Fibroblast of the aortic adventitia (primary cell): Measurements from ENCODE around the gene B3GNT8. TPM values are rescaled to one million over a fixed set of nuclear protein-coding genes. Genes with fewer than 3 reads are reported as not detected.
"Not testable (repeated sequence)": the region's sequence is repeated elsewhere in the genome, so short reads cannot be mapped to it uniquely, and the experiment has no call there.

Experiments used
- DNase-seq: peaks from one replicate; pipeline ENCODE4 v3.0.0-alpha.2; 2010; ENCODE audit warnings: low read depth
- H3K4me3 ChIP-seq: 2 replicates; pipeline ENCODE4 v1.5.1; 2011; ENCODE audit warnings: low read depth, mild to moderate bottlenecking, control low read depth, low read length, moderate library complexity
- CTCF ChIP-seq: IDR thresholded peaks from 2 replicates; pipeline ENCODE4 v1.5.1; 2011; ENCODE audit warnings: mild to moderate bottlenecking, low read length, control low read depth, inconsistent platforms; ENCODE audit not compliant: insufficient read depth
- total RNA-seq: library from RNA; depleted of rRNA; stranded (reverse); fragments of >200 nt; gene quantifications from 2 replicates; pipeline ENCODE4 v1.2.3, GENCODE V29; 2012; ENCODE audit warnings: low replicate concordance

Gene B3GNT8
- total RNA-seq, 1 donor = 2.1 TPM

GRCh38 chr19:41391618-41392017 lies 35.6 kb downstream of the B3GNT8 start:
- DNase-seq = no peak
- no peak for TF ChIP-seq CTCF
- no peak overlapping the region for H3K4me3 ChIP-seq

GRCh38 chr19:41386442-41386841 lies 40.7 kb downstream of the B3GNT8 start:
- DNase-seq = no peak
- TF ChIP-seq CTCF = no peak
- H3K4me3 ChIP-seq = no peak overlapping the region

GRCh38 chr19:41384351-41384750 lies 42.8 kb downstream of the B3GNT8 start:
- no peak overlapping the region for H3K4me3 ChIP-seq
- TF ChIP-seq CTCF = no peak
- no peak for DNase-seq

- not testable (repeated sequence) for DNase-seq, H3K4me3 ChIP-seq
Observed at GRCh38 chr19:41381536-41381935, 45.6 kb downstream of the B3GNT8 start.

GRCh38 chr19:41377977-41378709 lies 49.0 kb downstream of the B3GNT8 start:
- no peak for DNase-seq
- H3K4me3 ChIP-seq = no peak overlapping the region

DNA sequence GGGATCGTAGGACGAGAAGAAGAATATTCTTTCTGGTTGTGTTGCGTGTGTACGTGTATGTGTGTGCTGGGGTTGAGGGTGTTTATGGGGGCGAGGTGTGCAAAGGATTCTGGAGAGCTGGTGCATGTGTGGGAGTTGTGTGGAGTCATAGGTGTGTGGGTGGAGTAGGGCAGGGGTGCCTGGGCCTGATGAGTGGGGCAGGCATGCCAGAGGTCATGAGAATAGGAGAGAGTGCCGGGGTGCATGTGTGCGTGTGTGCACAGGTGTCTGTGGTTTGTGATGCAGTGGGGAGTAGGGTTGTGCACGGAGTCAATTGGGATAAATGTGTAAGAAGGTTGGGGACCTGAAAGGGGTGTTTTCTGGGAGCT lies 50.2 kb downstream of the B3GNT8 start:
- H3K4me3 ChIP-seq = peak overlapping the region; percentile 66
- no peak for DNase-seq

More at GRCh38 chr19:41377977-41378709, 49.0 kb downstream of the B3GNT8 start:
- TF ChIP-seq CTCF = no peak

More for the DNA sequence above, 50.2 kb downstream of the B3GNT8 start:
- no peak for TF ChIP-seq CTCF
